ENCODE measurements around the gene APOC3.

Gene APOC3

DNA sequence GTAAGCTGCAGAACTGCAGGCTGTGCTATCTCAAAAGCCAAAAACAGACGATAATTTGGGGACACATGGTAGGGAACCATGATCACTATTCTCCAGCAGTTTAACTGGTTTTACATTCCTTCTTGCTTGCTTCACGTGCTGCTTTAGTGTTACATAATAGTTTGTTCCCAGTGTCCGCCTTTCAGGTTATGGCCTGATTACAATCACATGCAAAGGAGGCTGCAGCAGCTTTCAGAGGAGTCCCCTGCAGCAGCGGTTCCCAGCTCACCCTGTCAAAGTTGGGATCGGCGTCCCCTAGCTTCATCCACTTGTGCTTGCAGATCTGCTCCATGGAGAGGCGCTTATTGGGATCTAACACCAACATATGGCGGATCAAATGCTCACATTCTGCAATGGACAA lies 46.9 kb downstream of the APOC3 start:
- DNase-seq (ENCODE audit: low spot score), result no peak

DNA sequence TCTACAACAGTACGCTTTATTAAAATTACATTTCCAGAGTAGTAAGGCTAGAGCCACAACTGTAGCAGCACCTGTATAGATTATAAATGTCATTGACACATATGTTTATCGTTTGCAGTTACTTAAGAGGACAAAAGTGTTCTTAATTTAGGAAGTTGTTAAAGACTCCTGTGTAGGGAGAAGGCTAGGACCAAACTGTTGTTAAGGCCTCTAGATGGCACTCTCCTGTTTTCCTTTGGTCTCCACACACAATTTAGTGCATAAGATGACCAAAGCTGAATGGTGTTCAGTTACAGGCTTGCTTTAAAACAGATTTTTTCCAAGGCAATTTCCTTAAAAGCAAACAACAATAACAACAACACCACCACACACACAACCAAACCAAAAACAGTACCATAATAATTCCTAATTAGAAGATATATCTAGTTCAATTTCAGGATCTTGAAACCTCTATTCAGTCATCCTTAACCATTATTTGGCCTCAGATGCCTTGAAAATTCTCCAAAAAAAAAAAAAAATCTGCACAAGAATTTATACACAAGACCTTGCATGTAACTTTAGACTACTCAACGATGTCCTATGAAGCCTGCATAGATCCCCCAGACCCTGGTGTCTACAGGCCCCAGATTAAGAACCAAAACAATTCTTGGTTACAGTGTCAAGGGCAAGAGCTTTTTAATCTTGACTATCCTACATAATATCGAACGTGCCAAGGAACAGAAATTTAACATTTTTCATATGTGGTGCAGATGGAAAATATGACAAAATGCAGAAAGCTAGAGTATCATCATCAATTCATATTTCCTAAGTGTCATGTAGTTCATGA lies 50.3 kb downstream of the APOC3 start:
- peak; percentile 85 for DNase-seq (ENCODE audit: low spot score)

DNA sequence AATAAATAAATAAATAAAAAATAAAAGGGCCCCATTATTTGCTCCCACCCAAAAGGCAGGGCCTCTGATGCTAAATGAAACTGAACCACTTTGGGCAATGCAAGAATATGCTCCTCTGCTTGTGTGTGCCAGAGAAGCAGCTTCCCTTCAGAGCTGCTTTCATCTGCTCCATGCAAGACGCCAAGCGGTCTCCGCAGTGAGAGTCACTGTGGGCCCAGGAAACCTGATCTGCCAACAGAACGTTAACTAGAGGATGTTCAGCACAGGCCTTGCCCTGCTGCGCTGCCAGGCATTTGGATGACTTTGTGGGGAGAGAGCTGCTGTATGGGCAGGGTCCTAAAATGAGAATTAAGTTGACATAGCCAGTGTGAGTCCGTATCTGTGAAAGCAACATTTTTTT lies 51.4 kb downstream of the APOC3 start:
- DNase-seq (ENCODE audit: low spot score), result peak; percentile 82

DNA sequence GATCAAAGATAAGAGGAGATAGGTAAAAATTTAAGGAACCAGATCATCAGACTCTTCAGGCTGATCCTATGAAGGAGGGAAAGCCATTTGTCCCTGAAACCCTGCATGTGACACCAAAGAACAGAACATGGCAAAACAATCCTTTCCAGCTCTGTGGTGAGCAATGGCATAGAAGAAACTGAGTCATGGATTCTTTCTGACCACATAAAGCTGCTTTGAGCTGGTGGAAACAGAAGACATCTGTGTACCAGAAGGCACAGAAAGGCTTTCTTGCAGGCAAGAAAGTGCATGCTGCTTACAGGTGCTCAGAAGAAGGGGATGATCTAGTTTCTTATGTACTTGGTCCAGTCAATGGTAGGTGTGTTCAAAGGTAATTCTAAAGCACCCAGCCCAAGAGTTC lies 52.7 kb downstream of the APOC3 start:
- DNase-seq (ENCODE audit: low spot score), result no peak

Data from cerebellar cortex (tissue), 1 donor.